ENCODE measurements around the gene SLC22A17. TPM values are rescaled to one million over a fixed set of nuclear protein-coding genes. Genes with fewer than 3 reads are reported as not detected.

The SLC22A17 gene
- total RNA-seq, 1 experiment from 2014 or later = 6.1 TPM

Other genes with a start within 250 kb of the SLC22A17 start
- gene CIROP, start 247.9 kb downstream of the SLC22A17 start, total RNA-seq (2014; rRNA removed; shearing (Covaris generic); ENCODE audit: low replicate concordance) = not detected in 2 replicates
- not detected in 2 replicates for gene CEBPE, start 233.6 kb downstream of the SLC22A17 start, total RNA-seq (2014; rRNA removed; shearing (Covaris generic); ENCODE audit: low replicate concordance)
- 0.13 and 8.4 TPM in 2 replicates for gene SLC7A8, start 169.2 kb downstream of the SLC22A17 start, total RNA-seq (2014; rRNA removed; shearing (Covaris generic); ENCODE audit: low replicate concordance)
- not detected in 2 replicates for gene RNF212B, start 115.0 kb downstream of the SLC22A17 start, total RNA-seq (2014; rRNA removed; shearing (Covaris generic); ENCODE audit: low replicate concordance)
- 0.76 and 1.4 TPM in 2 replicates for gene HOMEZ, start 66.8 kb downstream of the SLC22A17 start, total RNA-seq (2014; rRNA removed; shearing (Covaris generic); ENCODE audit: low replicate concordance)
- 0.30 TPM in 1 of 2 replicates, not detected in the other for gene PPP1R3E, start 50.0 kb downstream of the SLC22A17 start, total RNA-seq (2014; rRNA removed; shearing (Covaris generic); ENCODE audit: low replicate concordance)
- 7.1 and 10.7 TPM in 2 replicates for gene BCL2L2, start 46.1 kb downstream of the SLC22A17 start, total RNA-seq (2014; rRNA removed; shearing (Covaris generic); ENCODE audit: low replicate concordance)
- gene PABPN1, start 31.4 kb downstream of the SLC22A17 start, total RNA-seq (2014; rRNA removed; shearing (Covaris generic); ENCODE audit: low replicate concordance) = 48.3 and 89.9 TPM in 2 replicates
- gene EFS, start 12.3 kb upstream of the SLC22A17 start, total RNA-seq (2014; rRNA removed; shearing (Covaris generic); ENCODE audit: low replicate concordance) = 7.5 and 9.0 TPM in 2 replicates
- gene IL25, start 19.9 kb upstream of the SLC22A17 start, total RNA-seq (2014; rRNA removed; shearing (Covaris generic); ENCODE audit: low replicate concordance) = not detected in 2 replicates
- not detected in 2 replicates for gene CMTM5, start 24.2 kb upstream of the SLC22A17 start, total RNA-seq (2014; rRNA removed; shearing (Covaris generic); ENCODE audit: low replicate concordance)
- gene MYH6, start 55.4 kb upstream of the SLC22A17 start, total RNA-seq (2014; rRNA removed; shearing (Covaris generic); ENCODE audit: low replicate concordance) = not detected in 2 replicates
- gene MYH7, start 82.8 kb upstream of the SLC22A17 start, total RNA-seq (2014; rRNA removed; shearing (Covaris generic); ENCODE audit: low replicate concordance) = not detected in 2 replicates
- gene NGDN, start 116.8 kb upstream of the SLC22A17 start, total RNA-seq (2014; rRNA removed; shearing (Covaris generic); ENCODE audit: low replicate concordance) = 26.9 and 59.9 TPM in 2 replicates
- gene ZFHX2, start 198.9 kb upstream of the SLC22A17 start, total RNA-seq (2014; rRNA removed; shearing (Covaris generic); ENCODE audit: low replicate concordance) = not detected in 2 replicates
- 0.84 and 3.3 TPM in 2 replicates for gene THTPA, start 203.4 kb upstream of the SLC22A17 start, total RNA-seq (2014; rRNA removed; shearing (Covaris generic); ENCODE audit: low replicate concordance)
- gene AP1G2, start 214.9 kb upstream of the SLC22A17 start, total RNA-seq (2014; rRNA removed; shearing (Covaris generic); ENCODE audit: low replicate concordance) = 0.79 and 9.7 TPM in 2 replicates
- gene JPH4, start 225.9 kb upstream of the SLC22A17 start, total RNA-seq (2014; rRNA removed; shearing (Covaris generic); ENCODE audit: low replicate concordance) = not detected in 2 replicates

Data from MG63 (cell line).